ENCODE measurements around the gene MINDY2. TPM values are rescaled to one million over a fixed set of nuclear protein-coding genes. Genes with fewer than 3 reads are reported as not detected.
A peak's percentile ranks its signal among the peaks of the same experiment; 100 is the strongest.

MINDY2 gene
- total and polyA plus RNA-seq, 2 experiments from 2014 or later: 36.3 to 47.9 TPM

DNA sequence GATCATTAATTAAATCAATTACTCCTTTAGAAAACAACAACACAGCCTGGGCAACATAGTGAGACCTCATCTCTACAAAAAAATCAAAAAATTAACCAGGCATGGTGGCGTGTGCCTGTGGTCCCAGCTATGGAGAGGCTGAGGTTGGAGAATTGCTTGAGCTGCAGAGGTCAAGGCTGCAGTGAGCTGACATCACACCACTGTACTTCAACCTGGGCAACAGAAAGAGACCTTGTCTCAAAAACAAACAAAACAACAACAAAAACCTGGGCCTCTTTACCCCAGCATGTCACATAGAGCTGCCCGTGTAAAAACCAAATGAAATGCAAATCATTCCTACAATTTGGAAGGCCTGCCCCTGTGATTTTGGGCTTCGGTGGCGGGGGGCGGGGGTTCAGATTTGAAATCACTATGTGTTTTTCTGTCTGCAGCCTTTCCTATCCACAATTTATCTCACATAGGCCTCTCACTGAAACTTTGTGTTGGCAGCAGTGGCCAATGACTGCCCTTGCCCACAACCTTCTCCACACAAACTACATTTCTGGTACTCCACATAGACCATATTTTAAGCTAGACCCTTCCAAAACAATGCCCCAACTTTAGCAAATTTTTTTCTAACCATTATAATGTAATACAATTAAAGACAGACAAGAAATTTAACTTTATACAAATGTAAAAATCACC is 28.1 kb upstream of the MINDY2 start (continued):
- no peak for TF ChIP-seq ZNF462 (CRISPR knock-in tag; IDR thresholded peaks at IDR 0.05)

DNA sequence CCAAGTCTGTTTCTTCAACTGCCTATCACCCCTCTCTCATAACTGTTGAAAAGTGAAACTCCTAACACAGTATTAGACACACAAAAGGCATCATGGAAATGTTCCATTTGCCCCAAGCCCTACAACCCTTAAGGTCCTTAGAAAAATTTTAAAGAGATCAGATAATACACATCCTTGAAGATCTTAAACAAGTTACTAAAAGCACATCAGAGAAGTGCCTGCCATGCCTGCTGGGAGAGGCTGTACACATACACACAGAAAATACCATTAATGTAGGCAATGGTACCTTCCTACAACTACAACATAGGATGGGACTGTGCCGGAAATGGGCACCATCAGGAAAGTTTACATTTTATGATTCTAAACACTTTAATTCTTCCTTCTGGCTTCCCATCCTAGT is 24.9 kb upstream of the MINDY2 start:
- peaks cover 3% of the 10 kb centered on the region; the same call in 1 of the 3 replicates for H3K9me3 Mint-ChIP-seq
- H3K27ac Mint-ChIP-seq: no peak overlapping the region
- peaks cover 50% of the 10 kb centered on the region for H4K20me1 ChIP-seq (replicated peaks; ENCODE audit: insufficient read depth)
- peaks cover 57% of the 10 kb centered on the region for H3K4me1 ChIP-seq (ENCODE audit: insufficient read depth)
- H3K9me2 ChIP-seq (ENCODE audit: insufficient read depth): no peaks in the 10 kb centered on the region
- no peaks in the 10 kb centered on the region for H3K36me3 ChIP-seq (ENCODE audit: insufficient read depth)
- H3K4me1 Mint-ChIP-seq: peaks cover 58% of the 10 kb centered on the region
- H3K27ac ChIP-seq (ENCODE audit: low read depth): no peak overlapping the region
- peak overlapping the region; percentile 27; the same call in 1 of the 2 replicates for H3K4me2 ChIP-seq
- peaks cover 7% of the 10 kb centered on the region for H3K27me3 Mint-ChIP-seq (ENCODE audit: insufficient read depth, low read depth, poor library complexity)
- H3K36me3 Mint-ChIP-seq (ENCODE audit: low read depth): peaks cover 4% of the 10 kb centered on the region; the same call in 2 of the 3 replicates
- 0 out of 2 replicates have a peak, but pooled peaks cover 3% of the 10 kb centered on the region for H3F3A ChIP-seq (replicated peaks; ENCODE audit: low read depth)
- peaks cover 76% of the 10 kb centered on the region for H3K79me2 ChIP-seq (replicated peaks; ENCODE audit: insufficient read depth)
- no peak for ATAC-seq
- no peaks in the 10 kb centered on the region for H3K27me3 ChIP-seq (ENCODE audit: insufficient read depth)
- H2AFZ ChIP-seq: no peak overlapping the region
- H3K4me3 Mint-ChIP-seq: no peak overlapping the region
- no peak for DNase-seq (ENCODE audit: low spot score)
- no peak overlapping the region for H3K4me3 ChIP-seq
- TF ChIP-seq, protein P1, sequence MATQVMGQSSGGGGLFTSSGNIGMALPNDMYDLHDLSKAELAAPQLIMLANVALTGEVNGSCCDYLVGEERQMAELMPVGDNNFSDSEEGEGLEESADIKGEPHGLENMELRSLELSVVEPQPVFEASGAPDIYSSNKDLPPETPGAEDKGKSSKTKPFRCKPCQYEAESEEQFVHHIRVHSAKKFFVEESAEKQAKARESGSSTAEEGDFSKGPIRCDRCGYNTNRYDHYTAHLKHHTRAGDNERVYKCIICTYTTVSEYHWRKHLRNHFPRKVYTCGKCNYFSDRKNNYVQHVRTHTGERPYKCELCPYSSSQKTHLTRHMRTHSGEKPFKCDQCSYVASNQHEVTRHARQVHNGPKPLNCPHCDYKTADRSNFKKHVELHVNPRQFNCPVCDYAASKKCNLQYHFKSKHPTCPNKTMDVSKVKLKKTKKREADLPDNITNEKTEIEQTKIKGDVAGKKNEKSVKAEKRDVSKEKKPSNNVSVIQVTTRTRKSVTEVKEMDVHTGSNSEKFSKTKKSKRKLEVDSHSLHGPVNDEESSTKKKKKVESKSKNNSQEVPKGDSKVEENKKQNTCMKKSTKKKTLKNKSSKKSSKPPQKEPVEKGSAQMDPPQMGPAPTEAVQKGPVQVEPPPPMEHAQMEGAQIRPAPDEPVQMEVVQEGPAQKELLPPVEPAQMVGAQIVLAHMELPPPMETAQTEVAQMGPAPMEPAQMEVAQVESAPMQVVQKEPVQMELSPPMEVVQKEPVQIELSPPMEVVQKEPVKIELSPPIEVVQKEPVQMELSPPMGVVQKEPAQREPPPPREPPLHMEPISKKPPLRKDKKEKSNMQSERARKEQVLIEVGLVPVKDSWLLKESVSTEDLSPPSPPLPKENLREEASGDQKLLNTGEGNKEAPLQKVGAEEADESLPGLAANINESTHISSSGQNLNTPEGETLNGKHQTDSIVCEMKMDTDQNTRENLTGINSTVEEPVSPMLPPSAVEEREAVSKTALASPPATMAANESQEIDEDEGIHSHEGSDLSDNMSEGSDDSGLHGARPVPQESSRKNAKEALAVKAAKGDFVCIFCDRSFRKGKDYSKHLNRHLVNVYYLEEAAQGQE (IDR thresholded peaks at IDR 0.05; ENCODE audit: unreplicated experiment): no peak
- no peak for TF ChIP-seq NANOG (IDR thresholded peaks at IDR 0.05; ENCODE audit: borderline replicate concordance)
- TF ChIP-seq ZNF462 (CRISPR knock-in tag; IDR thresholded peaks at IDR 0.05): no peak
- TF ChIP-seq EZH2 (IDR thresholded peaks at IDR 0.05; ENCODE audit: low read depth, unreplicated experiment): no peak
